ENCODE data around the gene FOXN3.
A peak's percentile ranks its signal among the peaks of the same experiment; 100 is the strongest.

FOXN3 gene, protein sequence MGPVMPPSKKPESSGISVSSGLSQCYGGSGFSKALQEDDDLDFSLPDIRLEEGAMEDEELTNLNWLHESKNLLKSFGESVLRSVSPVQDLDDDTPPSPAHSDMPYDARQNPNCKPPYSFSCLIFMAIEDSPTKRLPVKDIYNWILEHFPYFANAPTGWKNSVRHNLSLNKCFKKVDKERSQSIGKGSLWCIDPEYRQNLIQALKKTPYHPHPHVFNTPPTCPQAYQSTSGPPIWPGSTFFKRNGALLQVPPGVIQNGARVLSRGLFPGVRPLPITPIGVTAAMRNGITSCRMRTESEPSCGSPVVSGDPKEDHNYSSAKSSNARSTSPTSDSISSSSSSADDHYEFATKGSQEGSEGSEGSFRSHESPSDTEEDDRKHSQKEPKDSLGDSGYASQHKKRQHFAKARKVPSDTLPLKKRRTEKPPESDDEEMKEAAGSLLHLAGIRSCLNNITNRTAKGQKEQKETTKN

GRCh38 chr14:89417091-89417464, at the start of gene FOXN3:
FOXN3 (minus strand) TSS chr14:89417233; CDS start chr14:89412476, 4,757 bp downstream.
- peak; percentile 79 to 86 (median 84) for DNase-seq (ENCODE audit: low read depth in 3 of 3)

DNA sequence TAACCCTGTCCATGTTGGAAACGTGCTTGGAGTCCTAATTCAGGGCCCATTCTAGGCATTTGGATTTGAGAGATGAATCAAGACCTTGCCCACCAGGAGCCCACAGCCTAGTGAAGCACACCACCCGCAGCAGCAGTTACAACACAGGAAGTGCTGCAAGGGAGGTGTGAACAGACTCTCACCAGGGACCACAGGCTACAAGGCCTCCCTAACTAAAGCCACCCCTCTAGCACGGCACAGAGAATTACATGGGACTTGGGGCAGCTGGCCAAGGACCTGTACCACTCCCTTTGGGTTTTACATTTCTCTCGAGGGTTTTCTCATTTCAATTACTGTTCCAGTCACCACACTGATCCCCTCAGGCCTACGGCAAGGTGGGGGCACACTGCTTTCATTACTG, 49.5 kb upstream of the FOXN3 start:
- DNase-seq (ENCODE audit: low read depth in 3 of 3): no peak

GRCh38 chr14:89465876-89466275, 48.8 kb upstream of the FOXN3 start:
- no peak for DNase-seq (ENCODE audit: low read depth in 3 of 3)

DNA sequence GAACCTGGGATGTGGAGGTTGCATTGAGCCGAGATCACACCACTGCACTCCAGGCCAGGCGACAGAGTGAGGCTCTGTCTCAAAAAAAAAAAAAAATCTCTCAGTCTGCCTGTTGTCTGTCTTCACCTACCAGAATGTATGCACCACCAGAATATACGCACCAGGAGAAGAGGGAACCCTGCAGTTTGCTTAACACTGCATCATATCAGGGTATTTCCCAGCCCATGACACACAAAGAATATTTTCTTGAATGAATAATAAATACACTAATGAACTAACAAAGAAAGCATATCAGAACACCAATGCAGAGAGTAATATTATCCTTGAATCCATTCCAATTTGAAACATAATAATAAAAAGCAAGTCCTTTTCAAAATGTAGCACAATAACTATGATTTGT, 44.2 kb upstream of the FOXN3 start:
- DNase-seq (ENCODE audit: low read depth in 3 of 3): no peak

- no peak for DNase-seq (ENCODE audit: low read depth in 3 of 3)
Observed at GRCh38 chr14:89458713-89459420, 41.8 kb upstream of the FOXN3 start.

- no peak for DNase-seq (ENCODE audit: low read depth in 3 of 3)
Observed at GRCh38 chr14:89457007-89457406, 40.0 kb upstream of the FOXN3 start.

DNA sequence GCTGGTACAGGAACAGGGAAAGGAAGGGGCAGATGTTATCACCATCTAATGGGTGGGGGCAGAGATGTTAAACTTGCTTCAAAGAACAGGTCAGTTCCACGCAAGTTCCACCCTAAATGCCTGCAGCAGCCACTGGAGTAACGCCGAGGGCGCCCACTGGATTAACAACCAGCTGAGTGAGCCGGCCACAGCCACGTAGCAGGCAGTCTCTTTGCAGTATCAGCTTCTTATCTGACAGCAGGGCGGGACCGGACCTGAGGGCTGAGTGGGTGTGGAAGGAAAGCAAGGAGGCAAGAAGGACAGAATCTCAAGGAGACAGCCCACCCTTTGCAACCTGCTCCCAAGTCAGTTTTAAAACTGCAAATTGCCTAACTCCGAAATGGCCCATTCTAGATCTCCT, 38.4 kb upstream of the FOXN3 start:
- DNase-seq (ENCODE audit: low read depth in 3 of 3): no peak

- no peak for DNase-seq (ENCODE audit: low read depth in 3 of 3)
Observed at GRCh38 chr14:89454996-89455395, 38.0 kb upstream of the FOXN3 start.

GRCh38 chr14:89452281-89452680, 35.2 kb upstream of the FOXN3 start:
- DNase-seq (ENCODE audit: low read depth in 3 of 3): no peak

DNA sequence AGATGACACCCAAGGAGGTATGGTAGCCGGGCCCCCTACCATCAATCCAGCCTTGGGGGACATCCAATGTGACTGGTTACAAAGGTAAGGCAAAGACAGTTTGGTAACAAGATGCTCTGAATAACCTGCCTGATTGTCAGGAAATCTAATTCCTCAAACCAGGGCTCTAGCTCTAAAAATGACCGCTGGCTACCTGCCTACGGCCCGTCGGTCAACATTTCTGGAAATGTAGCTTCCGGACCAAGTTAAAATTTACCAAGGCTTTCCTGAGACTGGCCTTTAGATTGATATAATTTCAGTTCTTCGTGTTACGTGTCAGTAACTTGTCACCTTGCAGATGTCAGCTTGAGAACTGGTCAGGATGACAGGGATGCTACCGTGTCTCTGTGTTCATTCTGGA, 34.2 kb upstream of the FOXN3 start:
- no peak for DNase-seq (ENCODE audit: low read depth in 3 of 3)

GRCh38 chr14:89447182-89447944, 30.3 kb upstream of the FOXN3 start:
- no peak for DNase-seq (ENCODE audit: low read depth in 3 of 3)

DNA sequence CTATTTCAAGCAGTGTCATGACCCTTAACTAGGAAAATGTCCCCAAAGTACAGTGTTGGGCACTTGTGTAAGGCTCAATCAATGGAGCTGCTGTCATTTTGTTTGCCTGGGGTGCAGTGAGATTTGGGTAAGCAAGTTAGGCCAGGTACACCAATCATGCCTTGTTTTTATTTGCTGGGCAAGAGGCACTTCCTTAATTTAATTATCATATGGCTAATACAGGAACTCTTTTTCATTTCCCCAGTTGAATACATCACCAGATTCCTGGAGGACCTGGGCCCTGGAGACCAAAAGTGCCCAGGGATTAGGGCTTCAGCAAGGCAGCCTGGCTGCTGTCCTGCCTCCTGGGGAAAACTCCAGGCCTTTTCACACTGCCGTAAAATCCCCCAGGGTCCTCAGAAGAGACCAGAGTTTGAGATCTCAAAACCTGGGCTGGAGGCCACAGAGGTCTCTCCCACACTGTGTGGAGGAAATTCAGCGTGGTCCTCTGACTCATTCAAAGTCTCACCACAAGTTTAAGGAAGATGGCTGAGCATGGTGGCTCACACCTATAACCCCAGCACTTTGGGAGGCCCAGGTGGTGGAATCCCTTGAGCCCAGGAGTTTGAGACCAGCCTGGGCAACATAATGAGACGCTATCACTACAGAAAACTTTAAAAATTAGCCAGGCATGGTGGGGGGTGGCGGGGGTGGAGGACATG, 28.4 kb upstream of the FOXN3 start:
- peak in 2 of 3 experiments; percentile 23 to 55 for DNase-seq (ENCODE audit: low read depth in 3 of 3)

GRCh38 chr14:89444516-89445125, 27.6 kb upstream of the FOXN3 start:
- no peak for DNase-seq (ENCODE audit: low read depth in 3 of 3)

DNA sequence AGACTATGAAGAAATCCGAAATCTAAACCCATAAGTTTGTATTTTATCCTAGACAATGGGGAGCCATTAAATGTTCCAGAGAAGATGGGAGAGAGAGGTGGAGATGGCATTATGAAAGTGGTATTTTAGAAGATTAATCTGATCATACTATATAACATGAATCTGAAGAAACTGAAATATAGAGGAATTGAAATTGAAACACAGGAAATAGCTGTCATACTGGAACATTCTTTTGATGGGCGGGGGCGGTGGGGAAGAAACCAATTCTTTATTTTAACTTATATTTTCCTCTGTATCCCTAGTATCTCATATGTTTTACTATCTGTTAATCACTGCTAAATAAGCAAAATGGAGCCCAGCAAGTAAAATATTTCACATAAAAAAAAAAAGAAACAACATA, 27.0 kb upstream of the FOXN3 start:
- DNase-seq (ENCODE audit: low read depth in 3 of 3): peak in 1 of 3 experiments; percentile 28

- DNase-seq (ENCODE audit: low read depth in 3 of 3): no peak
Observed at GRCh38 chr14:89443042-89443629, 26.1 kb upstream of the FOXN3 start.

GRCh38 chr14:89442280-89442679, 25.2 kb upstream of the FOXN3 start:
- DNase-seq (ENCODE audit: low read depth in 3 of 3): no peak

DNA sequence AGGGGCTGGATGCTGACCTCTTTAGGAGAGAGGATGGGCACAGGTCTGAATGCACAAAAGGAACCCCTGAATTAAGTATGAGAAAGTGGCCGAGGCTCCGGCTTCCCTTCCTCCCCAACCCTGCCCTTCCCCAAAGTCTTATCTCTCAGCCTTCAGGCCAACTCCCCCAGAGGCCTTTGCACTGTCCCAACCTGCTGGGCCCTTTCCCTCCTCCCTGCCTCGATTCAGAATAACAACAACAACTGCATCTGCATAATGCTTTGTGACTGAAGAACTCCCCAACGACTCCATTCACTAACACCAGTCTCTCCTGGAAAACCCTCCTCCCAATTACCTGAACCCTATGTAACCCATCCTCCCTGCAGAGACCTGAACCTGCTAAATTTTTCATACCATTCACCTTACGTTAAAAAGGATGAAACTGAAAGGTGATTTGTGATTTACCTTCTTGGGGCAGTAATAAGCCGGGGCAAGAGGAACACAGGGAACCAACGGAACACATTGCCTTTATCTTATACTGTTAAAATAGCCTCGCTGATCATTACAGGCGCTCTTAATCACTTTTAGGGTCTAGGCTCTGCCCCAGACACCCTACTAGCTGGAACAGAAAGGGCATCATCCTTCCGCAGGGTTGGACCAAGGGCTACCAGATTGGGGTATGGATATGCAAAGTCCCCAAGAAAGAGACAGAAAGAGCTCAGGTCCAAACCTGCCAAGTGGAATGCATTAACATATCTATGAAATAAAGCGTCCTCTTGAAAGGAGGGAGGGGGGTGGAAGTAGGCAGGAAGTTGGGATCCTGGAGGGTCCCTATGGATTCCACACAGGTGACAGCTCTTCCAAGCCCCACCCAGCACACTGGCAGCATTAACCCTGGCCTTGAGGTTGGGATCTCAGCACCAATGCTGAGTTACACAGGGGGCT, 24.2 kb upstream of the FOXN3 start:
- no peak for DNase-seq (ENCODE audit: low read depth in 3 of 3)

- DNase-seq (ENCODE audit: low read depth in 3 of 3): no peak
Observed at GRCh38 chr14:89435892-89436656, 19.0 kb upstream of the FOXN3 start.

- DNase-seq (ENCODE audit: low read depth in 3 of 3): no peak
Observed at GRCh38 chr14:89435492-89435891, 18.5 kb upstream of the FOXN3 start.
